Kidney epithelial cell (primary cell): ENCODE results near the gene OR5AR1. TPM values are rescaled to one million over a fixed set of nuclear protein-coding genes. Genes with fewer than 3 reads are reported as not detected.

Experiments used
- DNase-seq: peaks from one replicate; pipeline ENCODE4 v3.0.0-alpha.2; 2010; ENCODE audit warnings: low read depth
- H3K27me3 ChIP-seq: 2 replicates; pipeline ENCODE4 v1.6.0; 2011; ENCODE audit warnings: low read length; ENCODE audit not compliant: control insufficient read depth, insufficient read depth
- H3K36me3 ChIP-seq: 2 replicates; pipeline ENCODE4 v1.5.1; 2011; ENCODE audit warnings: low read length; ENCODE audit not compliant: control insufficient read depth, insufficient read depth
- H3K4me3 ChIP-seq: 2 replicates; pipeline ENCODE4 v1.5.1; 2011; ENCODE audit warnings: low read depth, mild to moderate bottlenecking, control low read depth, low read length
- CTCF ChIP-seq: IDR thresholded peaks from 2 replicates; pipeline ENCODE4 v1.5.1; 2011; ENCODE audit warnings: mild to moderate bottlenecking, moderate library complexity, low read length, control low read depth, inconsistent platforms; ENCODE audit not compliant: insufficient read depth, poor library complexity, severe bottlenecking
- total RNA-seq: library from RNA; depleted of rRNA; stranded (reverse); fragments of >200 nt; gene quantifications from 2 replicates; pipeline ENCODE4 v1.2.3, GENCODE V29; 2015

OR5AR1 gene
- total RNA-seq, 1 donor from 2014 or later, result not detected

GRCh38 chr11:56714206-56714605, 50.7 kb downstream of the OR5AR1 start:
- no peak overlapping the region for H3K4me3 ChIP-seq
- TF ChIP-seq CTCF, result no peak
- no peaks in the 10 kb centered on the region for H3K36me3 ChIP-seq
- DNase-seq, result no peak
- H3K27me3 ChIP-seq, result no peaks in the 10 kb centered on the region

Other genes with a start within 250 kb of the OR5AR1 start
- not detected in 2 replicates for gene OR5M3, start 190.3 kb upstream of the OR5AR1 start, total RNA-seq
- gene OR5M8, start 172.3 kb upstream of the OR5AR1 start, total RNA-seq, result not detected in 2 replicates
- not detected in 2 replicates for gene OR5M11, start 120.4 kb upstream of the OR5AR1 start, total RNA-seq
- not detected in 2 replicates for gene OR5M10, start 86.0 kb upstream of the OR5AR1 start, total RNA-seq
- 0.21 TPM in 1 of 2 replicates, not detected in the other for gene OR5M1, start 48.8 kb upstream of the OR5AR1 start, total RNA-seq
- not detected in 2 replicates for gene OR5AP2, start 21.2 kb upstream of the OR5AR1 start, total RNA-seq
- not detected in 2 replicates for gene OR9G1, start 35.4 kb downstream of the OR5AR1 start, total RNA-seq
- not detected in 2 replicates for gene OR9G4, start 85.0 kb downstream of the OR5AR1 start, total RNA-seq